Omental fat pad (tissue), 4 donors: Measurements from ENCODE around the gene HSD17B2. TPM values are rescaled to one million over a fixed set of nuclear protein-coding genes. Genes with fewer than 3 reads are reported as not detected.

Experiments used
- ATAC-seq: fragments of 150-250 bp; one replicate; pipeline ENCODE4 v1.9.1; 2016; ENCODE audit warnings: mild to moderate bottlenecking, moderate library complexity; ENCODE audit not compliant: low FRiP score
- DNase-seq: peaks from one replicate; pipeline ENCODE4 v3.0.0-alpha.2; 2019; ENCODE audit warnings: low spot score
- CTCF ChIP-seq, 3 donors: fragments of 450-650 bp; IDR thresholded peaks; one replicate each; pipeline ENCODE4 v1.5.1; 2016 to 2017; ENCODE audit warnings: antibody characterized with exemption in 3 of 3, mild to moderate bottlenecking in 3 of 3, moderate library complexity in 2 of 3
- total RNA-seq, 4 donors: library from RNA; depleted of rRNA; stranded (reverse); fragments of >200 nt; gene quantifications; one replicate each; pipeline ENCODE4 v1.1.0, GENCODE V29; 2016

HSD17B2 gene
- total RNA-seq, 4 donors from 2014 or later: 0.94 to 5.7 (median 1.6) TPM; not detected in 1

GRCh38 chr16:82082543-82083244 is 47.6 kb downstream of the HSD17B2 start:
- ATAC-seq (peak; percentile 54), DNase-seq (no peak)
- TF ChIP-seq CTCF (IDR thresholded peaks at IDR 0.05): no peak

- ATAC-seq (no peak), DNase-seq (no peak)
- no peak for TF ChIP-seq CTCF (IDR thresholded peaks at IDR 0.05)
Measured at GRCh38 chr16:82083710-82084353, 48.8 kb downstream of the HSD17B2 start.

- no peak for TF ChIP-seq CTCF (IDR thresholded peaks at IDR 0.05)
- ATAC-seq (no peak), DNase-seq (no peak)
Measured at GRCh38 chr16:82085011-82085779, 50.1 kb downstream of the HSD17B2 start.

- DNase-seq: no peak
- ATAC-seq: peak; percentile 73
- TF ChIP-seq CTCF (IDR thresholded peaks at IDR 0.05): no peak
Measured at GRCh38 chr16:82088483-82088882, 53.4 kb downstream of the HSD17B2 start.

- TF ChIP-seq CTCF (IDR thresholded peaks at IDR 0.05): no peak
- DNase-seq (no peak), ATAC-seq (no peak)
Measured at GRCh38 chr16:82091241-82091640, 56.2 kb downstream of the HSD17B2 start.

GRCh38 chr16:82092711-82093110 is 57.7 kb downstream of the HSD17B2 start:
- DNase-seq: no peak
- no peak for TF ChIP-seq CTCF (IDR thresholded peaks at IDR 0.05)
- no peak for ATAC-seq
